Activated CD8-positive, alpha-beta memory T cell treated with anti-CD3 and anti-CD28 coated beads, Interleukin-2, amount 10 ng/mL, durations not matched to agents 7 days and 5 days (primary cell): ENCODE results near the gene SH3BGRL. TPM values are rescaled to one million over a fixed set of nuclear protein-coding genes. Genes with fewer than 3 reads are reported as not detected.

Experiments used
- ATAC-seq: fragments of 150-1000 bp; cut with Tn5 transposase; one replicate; pipeline ENCODE4 v1.10.0; 2021; ENCODE audit warnings: moderate library complexity
- CTCF ChIA-PET: fragments of 350-600 bp; sonication (Branson Sonifier 250); formaldehyde crosslinking; loops from one replicate; lab custom pipeline; 2021; ENCODE audit warnings: antibody characterized with exemption; lab: Charles Lee
- DNase-seq: peaks from one replicate; pipeline ENCODE4 v3.0.0-alpha.2; 2020
- H3K27ac Mint-ChIP-seq: one replicate; pipeline ENCODE4 v1.8.0; 2021; ENCODE audit warnings: mild to moderate bottlenecking, mixed read lengths
- H3K27me3 Mint-ChIP-seq: one replicate; pipeline ENCODE4 v1.8.0; 2021; ENCODE audit warnings: mixed read lengths
- H3K36me3 Mint-ChIP-seq: one replicate; pipeline ENCODE4 v1.8.0; 2021; ENCODE audit warnings: mild to moderate bottlenecking, mixed read lengths
- H3K4me1 Mint-ChIP-seq: one replicate; pipeline ENCODE4 v1.8.0; 2021; ENCODE audit warnings: mixed read lengths
- H3K4me3 Mint-ChIP-seq: one replicate; pipeline ENCODE4 v1.8.0; 2021; ENCODE audit warnings: mild to moderate bottlenecking, moderate library complexity, mixed read lengths
- H3K9me3 Mint-ChIP-seq: one replicate; pipeline ENCODE4 v1.8.0; 2022; ENCODE audit warnings: low read depth, mixed read lengths
- total RNA-seq, 2 experiments: library from RNA; stranded (reverse); gene quantifications; one replicate each; pipeline ENCODE4 v1.2.3, GENCODE V29; 2021

The SH3BGRL gene
- total RNA-seq = 10 to 100 TPM; 54.7 to 59.8 TPM

DNA sequence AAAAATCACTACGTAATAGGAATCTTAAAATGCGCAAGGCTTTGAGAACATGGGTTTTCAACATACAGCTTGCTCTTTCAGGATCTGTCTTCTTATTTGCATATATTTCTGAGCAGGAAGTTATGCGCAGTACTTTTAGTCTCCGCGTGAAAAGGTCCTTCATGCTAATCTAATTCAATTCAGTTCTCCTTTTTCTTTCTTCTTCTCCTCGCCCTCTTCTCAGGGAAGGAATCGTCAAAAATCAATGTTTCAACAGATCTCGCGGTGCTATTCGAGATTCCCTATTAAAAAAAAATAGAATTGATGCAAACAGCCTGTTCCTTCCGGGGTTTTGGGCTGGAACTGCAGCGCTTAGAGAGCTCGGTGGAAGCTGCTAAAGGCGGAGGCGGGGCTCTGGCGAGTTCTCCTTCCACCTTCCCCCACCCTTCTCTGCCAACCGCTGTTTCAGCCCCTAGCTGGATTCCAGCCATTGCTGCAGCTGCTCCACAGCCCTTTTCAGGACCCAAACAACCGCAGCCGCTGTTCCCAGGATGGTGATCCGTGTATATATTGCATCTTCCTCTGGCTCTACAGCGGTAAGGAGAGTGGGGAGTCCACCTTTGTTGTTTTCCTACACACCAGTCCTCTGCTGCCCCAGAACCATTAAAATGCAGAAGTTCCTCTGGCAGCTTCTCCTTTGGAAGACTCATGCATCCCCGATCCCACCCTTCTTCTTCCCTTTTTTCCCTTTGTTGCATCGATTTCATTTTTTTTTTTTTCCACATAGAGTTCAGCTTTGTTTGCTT is at the start of gene SH3BGRL, which contains the start of gene HMGN5:
Gene SH3BGRL, plus strand, starts transcription at position 432 of the 785 bp plus-strand sequence. Its CDS starts 99 bp downstream, at position 531.
Gene HMGN5, minus strand, starts transcription at position 243 of the 785 bp plus-strand sequence. CDS start 80,364 bp downstream, outside the sequence.
- CTCF ChIA-PET = interaction anchor here (1.2 kb wide), 1 partner anchor 9 kb away, joined by 7 read pairs; no protein-coding TSS in a partner anchor
- Mint-ChIP-seq H3K9me3 (no peaks in the 10 kb centered on the region), H3K4me1 (peaks cover 27% of the 10 kb centered on the region), H3K4me3 (peak within 1 kb of the TSS; percentile 97), H3K27ac (peak within 1 kb of the TSS; percentile 94), H3K36me3 (peaks cover 24% of the 10 kb centered on the region), H3K27me3 (no peaks in the 10 kb centered on the region)
- peak; percentile 83 for DNase-seq
- peak; percentile 100 for ATAC-seq

DNA sequence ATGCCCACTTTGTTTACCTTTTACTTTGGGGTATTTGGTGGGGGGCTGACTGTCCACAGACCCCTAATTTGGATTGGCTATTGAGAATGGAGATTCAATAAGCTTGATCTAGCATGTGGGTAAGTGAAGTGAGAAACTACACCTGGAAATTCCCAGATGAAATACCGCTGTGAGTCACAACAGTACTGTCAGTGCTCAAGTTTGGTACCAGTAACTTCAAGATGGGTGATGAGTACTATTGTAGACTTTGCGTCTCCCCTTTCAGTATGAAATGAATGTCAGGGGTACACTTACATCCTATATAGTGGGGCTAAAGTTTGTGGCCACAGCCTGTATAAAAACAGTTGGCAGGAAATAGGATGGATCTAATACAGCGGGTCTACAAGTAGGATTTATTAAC is 33.5 kb upstream of the SH3BGRL start:
- Mint-ChIP-seq H3K4me1 (no peaks in the 10 kb centered on the region), H3K4me3 (no peak overlapping the region), H3K36me3 (no peaks in the 10 kb centered on the region), H3K9me3 (no peaks in the 10 kb centered on the region), H3K27me3 (no peaks in the 10 kb centered on the region), H3K27ac (no peak overlapping the region)
- CTCF ChIA-PET = no interaction called here
- DNase-seq = no peak
- no peak for ATAC-seq

GRCh38 chrX:81174286-81174685 is 27.6 kb upstream of the SH3BGRL start:
- Mint-ChIP-seq H3K4me1 (no peaks in the 10 kb centered on the region), H3K9me3 (no peaks in the 10 kb centered on the region), H3K27me3 (no peaks in the 10 kb centered on the region), H3K4me3 (no peak overlapping the region), H3K36me3 (no peaks in the 10 kb centered on the region), H3K27ac (no peak overlapping the region)
- peak; percentile 42 for ATAC-seq
- DNase-seq = no peak
- CTCF ChIA-PET = no interaction called here

GRCh38 chrX:81195259-81195658 is 6.6 kb upstream of the SH3BGRL start:
- H3K4me1 Mint-ChIP-seq = peaks cover 3% of the 10 kb centered on the region
- CTCF ChIA-PET = interaction anchor here (0.9 to 1.1 kb wide), 2 partner anchors 9 to 314 kb away, joined by 4 to 5 read pairs; no protein-coding TSS in a partner anchor
- H3K36me3 Mint-ChIP-seq = peaks cover 1% of the 10 kb centered on the region
- H3K9me3 Mint-ChIP-seq = no peaks in the 10 kb centered on the region
- no peak for DNase-seq
- H3K27ac Mint-ChIP-seq = no peak overlapping the region
- H3K4me3 Mint-ChIP-seq = no peak overlapping the region
- ATAC-seq = no peak
- no peaks in the 10 kb centered on the region for H3K27me3 Mint-ChIP-seq

GRCh38 chrX:81195712-81196111 is 6.2 kb upstream of the SH3BGRL start:
- peaks cover 1% of the 10 kb centered on the region for H3K36me3 Mint-ChIP-seq
- peak; percentile 51 for ATAC-seq

GRCh38 chrX:81201071-81201470 is 831 bp upstream of the SH3BGRL start:
- ATAC-seq (no peak), DNase-seq (no peak)
- Mint-ChIP-seq H3K4me1 (peaks cover 22% of the 10 kb centered on the region), H3K27me3 (no peaks in the 10 kb centered on the region), H3K27ac (peak overlapping the region; percentile 94), H3K4me3 (peak overlapping the region; percentile 97), H3K36me3 (peaks cover 18% of the 10 kb centered on the region), H3K9me3 (no peaks in the 10 kb centered on the region)
- CTCF ChIA-PET = interaction anchor here (1.2 kb wide), 1 partner anchor 8 kb away, joined by 7 read pairs; no protein-coding TSS in a partner anchor

More at GRCh38 chrX:81195712-81196111, 6.2 kb upstream of the SH3BGRL start:
- Mint-ChIP-seq H3K9me3 (no peaks in the 10 kb centered on the region), H3K27ac (no peak overlapping the region), H3K27me3 (no peaks in the 10 kb centered on the region), H3K4me3 (no peak overlapping the region), H3K4me1 (peaks cover 3% of the 10 kb centered on the region)
- CTCF ChIA-PET = interaction anchor here (0.9 to 1.1 kb wide), 2 partner anchors 9 to 315 kb away, joined by 4 to 5 read pairs; no protein-coding TSS in a partner anchor
- peak; percentile 67 for DNase-seq

DNA sequence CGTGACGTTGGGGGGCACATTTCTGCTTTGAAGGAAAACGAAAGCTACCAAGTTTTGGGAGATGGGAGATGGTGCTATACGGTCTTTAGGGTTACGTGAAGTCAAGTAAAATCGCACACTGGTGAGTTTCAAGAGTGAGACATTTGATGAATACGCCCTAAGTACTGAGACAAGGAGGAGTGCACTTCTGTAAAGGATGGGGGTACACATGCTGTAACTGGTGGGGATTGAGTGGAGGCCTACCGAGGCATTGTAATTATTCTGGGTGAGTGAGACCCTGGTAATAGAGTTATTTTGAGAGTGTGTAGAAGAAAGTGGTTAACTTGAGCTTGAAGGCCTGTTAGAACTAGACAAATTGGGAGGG is 536 bp downstream of the SH3BGRL start:
- peak; percentile 40 for ATAC-seq
- no peak for DNase-seq
- Mint-ChIP-seq H3K9me3 (no peaks in the 10 kb centered on the region), H3K27me3 (no peaks in the 10 kb centered on the region), H3K27ac (peak overlapping the region; percentile 94), H3K4me3 (peak overlapping the region; percentile 97), H3K36me3 (peaks cover 27% of the 10 kb centered on the region), H3K4me1 (peaks cover 27% of the 10 kb centered on the region)
- CTCF ChIA-PET = interaction anchor here (1.2 kb wide), 1 partner anchor 9 kb away, joined by 7 read pairs; no protein-coding TSS in a partner anchor

- no peaks in the 10 kb centered on the region for H3K9me3 Mint-ChIP-seq
- H3K27ac Mint-ChIP-seq = peak overlapping the region; percentile 94
- peaks cover 30% of the 10 kb centered on the region for H3K36me3 Mint-ChIP-seq
- DNase-seq (no peak), ATAC-seq (no peak)
- no peaks in the 10 kb centered on the region for H3K27me3 Mint-ChIP-seq
- CTCF ChIA-PET = no interaction called here
- peaks cover 29% of the 10 kb centered on the region for H3K4me1 Mint-ChIP-seq
- H3K4me3 Mint-ChIP-seq = peak overlapping the region; percentile 97
Observed at GRCh38 chrX:81202943-81203342, 1.0 kb downstream of the SH3BGRL start.

GRCh38 chrX:81205551-81205950 is 3.6 kb downstream of the SH3BGRL start:
- ATAC-seq = no peak
- CTCF ChIA-PET = no interaction called here
- H3K27me3 Mint-ChIP-seq = no peaks in the 10 kb centered on the region
- no peak for DNase-seq
- peaks cover 29% of the 10 kb centered on the region for H3K4me1 Mint-ChIP-seq
- H3K4me3 Mint-ChIP-seq = no peak overlapping the region
- H3K27ac Mint-ChIP-seq = no peak overlapping the region
- H3K9me3 Mint-ChIP-seq = no peaks in the 10 kb centered on the region
- peaks cover 40% of the 10 kb centered on the region for H3K36me3 Mint-ChIP-seq

DNA sequence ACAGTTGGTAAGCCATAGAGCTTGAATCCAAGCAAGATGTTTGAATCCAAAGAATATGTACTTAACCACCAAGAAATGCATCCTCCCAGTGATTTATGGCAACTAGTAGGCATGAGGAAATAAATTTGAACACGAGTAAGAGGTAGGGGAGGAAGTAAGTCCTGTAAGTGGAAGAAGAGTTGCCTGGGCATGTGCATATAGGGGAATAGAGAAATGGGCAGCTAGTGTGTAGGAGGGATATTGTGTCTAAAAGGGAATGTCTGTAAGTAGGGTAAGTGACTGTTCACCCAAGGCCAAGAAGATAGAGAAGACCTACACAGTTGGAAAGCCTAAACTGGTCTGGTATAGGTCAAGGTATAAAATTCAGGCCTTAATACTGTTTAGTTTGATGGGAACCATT is 4.6 kb downstream of the SH3BGRL start:
- Mint-ChIP-seq H3K4me1 (peaks cover 22% of the 10 kb centered on the region), H3K27me3 (no peaks in the 10 kb centered on the region), H3K4me3 (no peak overlapping the region), H3K9me3 (no peaks in the 10 kb centered on the region), H3K36me3 (peaks cover 46% of the 10 kb centered on the region), H3K27ac (no peak overlapping the region)
- CTCF ChIA-PET = no interaction called here
- DNase-seq (no peak), ATAC-seq (no peak)

GRCh38 chrX:81208916-81209315 is 7.0 kb downstream of the SH3BGRL start:
- H3K27me3 Mint-ChIP-seq = no peaks in the 10 kb centered on the region
- H3K36me3 Mint-ChIP-seq = peaks cover 56% of the 10 kb centered on the region
- CTCF ChIA-PET = no interaction called here
- DNase-seq (no peak), ATAC-seq (no peak)
- H3K4me3 Mint-ChIP-seq = no peak overlapping the region
- peaks cover 17% of the 10 kb centered on the region for H3K4me1 Mint-ChIP-seq
- H3K27ac Mint-ChIP-seq = no peak overlapping the region
- H3K9me3 Mint-ChIP-seq = no peaks in the 10 kb centered on the region

GRCh38 chrX:81215685-81216084 is 13.8 kb downstream of the SH3BGRL start:
- Mint-ChIP-seq H3K9me3 (peaks cover 3% of the 10 kb centered on the region), H3K27me3 (no peaks in the 10 kb centered on the region), H3K4me3 (no peak overlapping the region), H3K4me1 (no peaks in the 10 kb centered on the region), H3K27ac (no peak overlapping the region), H3K36me3 (peaks cover 48% of the 10 kb centered on the region)
- CTCF ChIA-PET = interaction anchor here (1.3 kb wide), 1 partner anchor 19 kb away, joined by 3 read pairs; no protein-coding TSS in a partner anchor
- DNase-seq (no peak), ATAC-seq (no peak)

DNA sequence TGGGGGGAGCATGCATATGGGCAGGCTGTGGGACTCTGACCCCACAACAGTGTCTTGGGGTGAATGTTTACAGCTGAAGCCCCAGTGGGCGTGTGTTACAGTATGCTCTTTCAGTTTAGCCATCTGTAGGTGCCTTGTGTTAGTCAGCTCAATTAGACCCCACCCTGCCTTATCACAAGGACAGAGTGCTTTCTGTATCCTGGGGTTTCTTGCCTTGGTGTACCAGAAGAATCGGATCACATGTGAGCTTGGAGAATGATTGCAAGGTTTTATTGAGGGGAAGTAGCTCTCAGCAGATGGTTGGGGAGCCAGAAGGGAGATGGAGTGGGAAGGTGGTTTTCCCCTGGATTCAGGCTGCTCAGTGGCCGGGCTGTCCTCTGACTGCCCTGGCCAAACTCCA is 27.3 kb downstream of the SH3BGRL start:
- DNase-seq (no peak), ATAC-seq (no peak)
- no peak overlapping the region for H3K4me3 Mint-ChIP-seq
- CTCF ChIA-PET = no interaction called here
- no peaks in the 10 kb centered on the region for H3K27me3 Mint-ChIP-seq
- no peaks in the 10 kb centered on the region for H3K9me3 Mint-ChIP-seq
- no peak overlapping the region for H3K27ac Mint-ChIP-seq
- no peaks in the 10 kb centered on the region for H3K4me1 Mint-ChIP-seq
- H3K36me3 Mint-ChIP-seq = peaks cover 8% of the 10 kb centered on the region

DNA sequence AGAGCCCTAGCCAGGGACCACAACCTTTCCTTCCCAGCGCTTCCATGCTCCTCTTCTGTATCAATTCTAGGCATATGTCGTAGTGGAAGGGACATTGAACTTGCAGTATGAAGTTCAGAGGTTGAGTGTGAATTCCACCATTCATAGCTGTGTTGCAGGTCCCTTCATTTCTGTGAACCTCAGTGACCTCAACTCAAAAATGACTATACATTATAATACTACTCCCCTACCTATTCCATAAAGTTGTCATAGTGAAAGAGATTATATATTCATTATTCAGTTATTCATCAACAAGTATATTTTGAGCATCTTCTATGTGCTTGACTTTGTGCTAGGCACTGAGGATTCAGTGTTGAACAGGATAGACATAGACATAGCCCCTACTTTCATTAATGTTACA is 28.0 kb downstream of the SH3BGRL start:
- no peak overlapping the region for H3K27ac Mint-ChIP-seq
- H3K4me3 Mint-ChIP-seq = no peak overlapping the region
- no peak for DNase-seq
- peaks cover 7% of the 10 kb centered on the region for H3K36me3 Mint-ChIP-seq
- no peak for ATAC-seq
- no peaks in the 10 kb centered on the region for H3K9me3 Mint-ChIP-seq
- no peaks in the 10 kb centered on the region for H3K27me3 Mint-ChIP-seq
- CTCF ChIA-PET = no interaction called here
- no peaks in the 10 kb centered on the region for H3K4me1 Mint-ChIP-seq
